Left hindlimb (tissue), 1 donor: ENCODE data around the gene COQ8A.
"Not testable (repeated sequence)": the region's sequence is repeated elsewhere in the genome, so short reads cannot be mapped to it uniquely, and the experiment has no call there.

Source experiments
- DNase-seq: peaks from one replicate; pipeline ENCODE4 v3.0.0-alpha.2; 2018

COQ8A gene

DNA sequence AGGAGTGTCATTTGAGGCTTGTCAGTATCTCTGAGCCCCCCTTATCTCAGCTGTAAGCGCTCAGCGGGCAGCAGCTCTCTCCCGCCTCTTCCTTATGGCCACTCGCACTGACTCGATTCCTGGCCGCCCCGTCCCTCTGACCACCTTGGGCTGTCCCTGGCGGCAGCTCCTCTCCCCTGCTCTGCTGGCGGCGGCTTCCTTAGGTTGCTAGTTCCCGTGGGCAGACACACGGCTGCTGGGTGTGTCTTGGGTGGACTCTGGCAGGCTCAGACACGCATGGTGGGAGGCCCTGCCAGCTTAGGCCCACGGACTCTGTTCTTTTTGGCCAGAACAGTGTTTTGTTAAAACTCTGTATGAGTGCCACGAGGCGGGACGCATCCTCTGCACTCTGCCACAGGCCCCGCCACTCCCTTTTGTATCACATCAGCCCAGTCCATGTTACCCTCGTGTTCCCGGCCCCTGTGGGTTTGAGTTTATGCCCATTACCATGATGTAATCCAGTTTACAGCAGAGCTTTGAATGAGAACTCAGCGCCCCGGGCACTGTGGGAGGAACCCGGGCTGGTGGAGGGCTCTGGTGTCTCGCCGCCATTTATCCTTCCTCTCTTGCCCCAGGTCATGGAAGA, 45.9 kb downstream of the COQ8A start:
- DNase-seq, result no peak

DNA sequence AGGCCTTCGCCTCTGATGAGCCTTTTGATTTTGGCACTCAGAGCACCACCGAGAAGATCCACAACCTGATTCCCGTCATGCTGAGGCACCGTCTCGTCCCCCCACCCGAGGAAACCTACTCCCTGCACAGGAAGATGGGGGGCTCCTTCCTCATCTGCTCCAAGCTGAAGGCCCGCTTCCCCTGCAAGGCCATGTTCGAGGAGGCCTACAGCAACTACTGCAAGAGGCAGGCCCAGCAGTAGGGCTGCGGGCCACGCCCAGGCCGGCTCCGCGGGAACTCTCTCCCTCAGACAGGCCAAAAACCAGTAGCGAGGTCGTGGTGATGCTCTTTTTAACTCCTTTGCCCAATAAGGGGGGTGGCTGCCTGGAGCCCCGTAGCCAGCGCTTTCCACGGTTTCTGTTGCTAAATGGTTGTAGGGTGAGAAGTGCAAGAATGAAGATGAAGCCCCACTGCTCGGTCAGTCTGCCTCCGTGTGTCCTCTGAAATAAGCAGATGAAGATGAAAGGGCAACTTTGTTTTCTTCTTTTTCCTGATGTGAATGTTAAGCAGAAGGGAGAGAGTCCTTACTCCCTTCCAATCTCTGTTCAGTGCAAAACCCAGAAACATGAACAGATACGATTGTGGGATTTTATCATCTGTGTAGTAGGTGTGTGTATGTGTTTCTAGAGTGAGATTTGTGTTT, 46.5 kb downstream of the COQ8A start:
- no peak for DNase-seq

DNA sequence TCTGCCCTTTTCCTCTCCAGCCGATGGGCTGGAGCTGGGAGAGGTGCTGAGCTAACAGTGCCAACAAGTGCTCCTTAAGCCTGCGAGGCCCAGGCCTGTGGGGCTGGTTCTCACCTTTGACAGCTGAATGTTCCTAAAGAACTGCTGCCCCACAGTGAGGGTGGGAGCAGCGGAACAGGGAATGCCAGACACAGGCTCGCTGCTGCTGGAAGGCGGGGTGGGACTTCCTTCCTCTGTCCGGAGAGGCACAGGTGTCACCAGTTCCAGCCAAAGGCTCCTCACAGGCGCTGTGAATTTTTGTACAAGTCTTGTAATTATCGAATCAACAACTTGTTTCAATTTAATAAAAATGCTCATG, 47.1 kb downstream of the COQ8A start:
- no peak for DNase-seq

DNA sequence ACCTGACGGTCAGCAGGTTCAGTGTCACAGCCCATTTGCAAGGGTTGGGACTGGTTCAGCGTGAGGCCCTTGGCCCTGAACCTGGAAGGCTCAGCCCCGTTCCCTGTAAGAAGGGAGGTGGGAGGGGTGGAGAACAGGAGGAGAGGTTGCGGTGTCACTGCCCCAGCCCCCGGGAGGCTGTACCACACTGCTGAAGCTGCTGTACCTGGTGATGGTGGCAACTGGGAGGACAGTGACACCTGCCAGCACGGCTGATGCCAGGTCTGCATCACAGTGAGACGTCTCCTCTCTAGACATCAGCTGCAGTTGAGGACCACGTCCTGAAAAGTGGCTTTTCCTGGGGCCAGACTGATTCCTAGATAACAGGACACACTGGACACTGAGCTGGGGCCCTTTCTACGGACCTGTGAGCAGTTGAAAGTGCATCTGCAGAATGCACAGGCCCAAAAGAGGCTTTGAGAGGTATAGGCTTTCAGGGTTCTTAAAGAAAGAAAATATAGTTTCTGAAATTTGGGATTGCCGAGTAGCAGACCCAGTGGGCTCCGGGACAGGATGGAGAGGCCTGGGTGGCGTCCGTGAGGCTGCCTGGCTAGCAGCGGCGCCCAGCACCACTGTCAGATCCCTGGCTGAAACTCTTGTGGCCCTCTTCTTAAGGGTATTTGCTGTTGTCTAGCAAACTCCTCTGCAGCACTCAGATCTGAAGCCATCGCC, 47.7 kb downstream of the COQ8A start:
- no peak for DNase-seq

DNA sequence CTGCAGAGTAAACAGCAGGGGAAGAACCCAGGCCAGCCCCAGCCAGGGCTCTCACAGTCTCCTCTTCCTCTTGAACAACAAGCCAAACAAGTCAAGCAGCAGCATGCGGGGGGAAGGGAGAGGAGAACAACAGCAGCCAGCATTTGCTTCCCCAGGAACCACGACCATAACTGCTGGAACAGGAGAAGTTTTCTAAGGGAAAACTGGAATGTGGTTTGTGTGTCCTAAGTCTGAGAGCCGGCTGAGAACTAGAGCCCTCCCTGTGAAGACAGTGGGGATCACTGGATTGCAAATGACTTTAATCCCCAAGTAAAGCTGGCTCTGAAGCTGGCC, 48.2 kb downstream of the COQ8A start:
- no peak for DNase-seq

DNA sequence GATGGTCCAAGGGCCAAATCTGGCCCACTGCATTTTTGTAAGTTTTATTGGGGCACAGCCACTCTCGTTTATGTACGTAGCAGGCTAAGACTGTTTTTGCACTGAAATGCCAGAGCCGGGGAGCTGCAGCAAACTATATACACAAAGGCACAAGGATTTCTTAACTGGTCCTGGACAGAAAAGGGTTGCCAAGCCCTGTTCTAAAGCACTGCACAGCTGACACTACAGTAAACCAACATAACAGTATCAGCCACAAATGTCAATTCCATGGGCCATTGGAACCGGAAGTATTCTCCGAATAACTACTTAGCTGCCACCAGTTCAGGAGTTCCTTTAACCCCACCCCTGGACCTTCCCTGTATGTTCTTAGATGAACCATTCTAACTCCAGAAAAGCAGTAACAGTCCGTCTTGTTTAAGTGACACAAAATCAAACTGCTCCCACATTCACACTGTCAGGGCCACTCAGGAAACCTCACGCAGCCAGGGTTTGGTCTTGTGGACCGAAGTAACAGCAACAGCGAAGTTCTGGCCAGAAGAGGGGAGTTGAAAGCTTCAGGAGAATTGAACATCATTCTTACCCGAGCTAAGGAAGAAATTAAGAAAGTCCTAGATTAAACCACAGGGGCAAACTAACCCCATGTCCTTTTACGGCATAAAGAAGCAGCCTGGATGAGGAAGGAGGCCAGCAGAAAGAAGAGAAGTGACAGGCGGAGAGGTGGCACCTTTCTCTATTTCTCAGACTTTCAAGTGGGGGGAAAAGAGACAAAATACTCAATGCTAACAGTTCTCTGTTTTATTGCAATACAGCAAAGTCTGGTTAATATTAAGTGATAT, 49.2 kb downstream of the COQ8A start:
- DNase-seq, result no peak

DNA sequence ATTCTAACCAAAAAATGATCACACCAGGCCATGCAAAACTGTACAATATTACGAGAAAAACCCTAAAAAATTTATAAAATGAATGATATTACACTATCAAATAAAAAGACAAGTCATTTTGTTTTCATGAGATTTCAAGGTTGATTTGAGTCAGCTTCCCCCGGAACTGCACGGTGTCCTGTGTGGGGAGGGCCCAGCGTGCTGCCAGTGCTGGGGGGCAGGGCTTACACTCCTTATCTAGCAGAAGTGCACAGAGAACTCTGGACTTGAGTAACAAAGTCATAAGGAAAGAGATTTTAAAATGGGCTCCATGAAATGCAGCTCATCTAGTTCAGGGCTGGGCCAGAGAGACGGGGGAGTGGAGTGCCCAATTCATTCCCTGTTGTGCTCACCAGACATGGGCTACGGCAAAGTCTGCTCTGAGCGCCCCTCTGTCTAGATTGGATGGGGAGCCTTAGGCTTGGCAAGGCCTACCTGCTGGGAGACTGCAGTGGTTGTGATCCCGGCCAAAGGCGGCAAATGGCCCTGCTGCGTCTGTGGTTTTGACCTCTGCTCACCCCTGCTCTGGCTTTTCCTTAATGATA, 50.1 kb downstream of the COQ8A start:
- no peak for DNase-seq

DNA sequence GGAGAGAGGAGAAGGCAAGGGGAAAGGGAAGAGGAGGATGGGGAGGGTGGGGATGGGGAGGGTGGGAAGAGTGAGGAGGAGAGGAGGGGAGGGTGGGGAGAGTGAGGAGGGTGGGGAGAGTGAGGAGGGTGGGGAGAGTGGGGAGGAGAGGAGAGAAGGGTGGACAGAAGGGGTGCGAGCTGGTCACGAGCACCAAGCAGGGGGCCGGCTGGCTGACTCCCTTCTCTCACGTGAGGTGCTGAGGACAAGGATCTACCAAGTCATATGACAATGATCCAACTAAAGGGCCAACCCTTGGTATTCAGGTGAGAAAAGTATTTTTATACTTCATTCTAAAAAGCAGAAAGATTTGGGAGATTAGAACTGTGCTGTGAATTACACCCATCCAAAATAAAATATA, 51.8 kb downstream of the COQ8A start:
- DNase-seq, result no peak

DNA sequence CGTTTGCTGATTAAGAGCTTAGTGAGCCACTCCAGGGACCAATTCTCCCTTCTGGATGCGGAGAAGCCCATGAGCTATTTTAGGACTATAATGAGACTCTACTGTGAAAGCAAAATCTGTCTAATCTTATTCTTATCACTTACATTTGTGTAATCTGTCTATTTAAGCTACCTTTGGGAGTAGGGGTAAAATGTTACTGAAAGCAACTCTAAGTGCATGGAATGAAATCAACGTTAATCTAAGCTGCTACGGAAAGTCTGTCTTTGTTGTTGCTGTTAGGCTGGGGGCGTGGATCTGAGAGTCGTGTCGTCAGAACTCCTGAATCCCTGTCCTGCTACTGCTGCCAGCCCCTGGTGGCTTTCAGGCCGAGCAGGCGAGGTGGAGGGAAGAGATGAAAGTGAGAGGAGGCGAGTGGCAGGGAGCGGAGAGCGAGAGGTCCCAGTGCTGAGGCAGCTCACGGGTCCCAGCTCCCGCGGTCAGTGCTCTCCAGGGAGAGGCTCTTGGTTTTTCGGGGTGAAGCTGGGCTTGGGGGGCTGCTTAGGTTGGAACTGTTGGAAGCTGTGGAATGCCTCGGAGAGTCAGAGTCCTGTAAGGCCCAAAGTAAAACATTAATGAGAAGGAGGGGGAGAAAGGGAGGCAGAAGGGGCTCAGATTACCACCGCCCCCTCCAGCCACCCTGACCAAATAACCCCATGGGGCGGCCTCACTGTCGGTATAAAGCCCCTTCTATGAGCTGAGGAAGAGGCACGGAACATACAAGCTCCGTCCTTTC, 53.9 kb downstream of the COQ8A start:
- no peak for DNase-seq

DNA sequence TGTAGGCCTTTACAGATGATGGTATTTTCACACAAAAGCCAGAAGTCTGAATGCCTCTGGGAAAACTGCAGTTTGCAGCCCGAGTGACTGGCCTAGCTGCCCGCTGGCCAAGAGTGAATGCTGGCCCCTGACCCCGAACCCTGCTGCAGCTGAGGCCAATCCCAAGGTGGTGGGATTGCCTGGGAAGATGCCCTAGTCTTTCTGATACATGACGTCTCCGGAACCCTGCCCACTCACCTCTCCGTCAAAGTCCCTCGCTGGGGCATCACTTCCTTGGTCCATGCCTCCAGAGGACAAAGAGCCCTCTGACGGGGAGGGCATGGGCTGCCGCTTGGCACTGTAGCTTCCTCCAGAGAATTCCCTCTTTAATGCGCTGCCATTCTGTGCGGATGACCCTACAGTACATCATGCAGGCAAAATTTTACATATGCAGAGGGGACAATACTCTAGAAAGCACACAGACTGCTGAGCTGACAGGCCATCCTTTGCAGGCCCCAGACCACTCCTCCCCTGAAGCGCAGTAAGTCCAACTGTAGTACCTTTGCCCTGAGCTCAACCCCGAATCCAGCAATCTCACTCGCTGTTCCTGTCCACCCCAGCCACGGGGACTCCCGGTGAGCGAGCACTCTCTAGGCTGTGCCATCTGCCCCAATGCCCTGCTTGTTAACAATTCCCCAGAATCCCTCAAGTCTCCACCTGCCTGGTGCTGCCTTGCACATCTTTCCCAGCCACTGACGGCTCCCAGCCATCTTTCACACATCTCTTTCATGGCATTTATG, 54.7 kb downstream of the COQ8A start:
- DNase-seq, result no peak

DNA sequence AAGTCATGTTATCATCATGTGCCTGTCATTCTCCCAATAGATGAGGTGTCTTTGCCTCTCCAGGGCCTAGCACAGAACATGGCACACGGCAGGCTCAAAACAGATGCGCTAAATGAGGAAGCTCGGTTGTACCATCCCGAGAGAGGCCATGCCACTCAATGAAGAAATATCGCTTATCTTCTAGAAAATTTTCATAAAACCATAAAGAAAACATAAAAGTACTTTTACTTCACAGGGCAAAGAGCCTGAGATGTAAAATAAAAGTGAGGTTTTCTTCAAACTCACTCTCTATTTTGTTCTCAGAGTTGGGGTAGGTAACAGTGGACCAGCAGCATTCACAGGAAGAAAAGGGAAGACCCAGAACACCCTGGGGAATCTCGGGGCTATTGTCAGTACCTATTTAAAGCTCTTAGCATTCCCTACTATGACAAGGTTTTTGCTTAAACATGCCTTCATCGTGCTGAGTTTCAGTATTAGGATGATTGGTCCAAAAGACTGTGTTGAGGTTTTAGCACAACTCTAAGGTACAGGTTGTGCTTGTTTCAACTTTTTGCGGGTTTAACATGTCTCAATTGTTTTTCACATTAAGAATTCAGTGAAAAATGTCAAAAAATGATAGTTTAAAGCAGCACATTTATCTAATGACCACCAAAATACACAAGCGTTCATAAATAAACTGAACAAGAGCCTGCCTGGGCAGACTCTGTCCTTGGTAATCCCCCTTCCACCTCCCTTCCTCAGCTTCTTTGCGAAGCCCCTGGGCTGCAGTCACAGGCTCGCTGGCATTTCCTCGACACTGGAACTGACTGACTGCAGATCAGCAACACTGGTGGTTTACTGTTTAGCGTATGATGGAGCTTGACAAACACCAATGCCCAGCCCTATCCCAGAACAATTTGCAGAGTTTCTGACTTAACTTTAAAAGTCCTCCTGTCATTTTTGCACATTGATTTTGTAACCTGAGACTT, 55.6 kb downstream of the COQ8A start:
- no peak for DNase-seq

DNA sequence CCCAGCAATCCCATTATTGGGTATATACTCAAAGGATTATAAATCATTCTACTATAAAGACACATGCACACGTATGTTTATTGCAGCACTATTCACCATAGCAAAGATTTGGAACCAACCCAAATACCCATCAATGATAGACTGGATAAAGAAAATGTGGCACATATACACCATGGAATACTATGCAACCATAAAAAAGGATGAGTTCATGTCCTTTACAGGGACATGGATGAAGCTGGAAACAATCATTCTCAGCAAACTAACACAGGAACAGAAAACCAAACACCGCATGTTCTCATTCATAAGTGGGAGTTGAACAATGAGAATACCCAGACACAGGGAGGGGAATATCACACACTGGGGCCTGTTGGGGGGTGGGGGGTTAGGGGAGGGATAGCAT, 59.5 kb downstream of the COQ8A start:
- DNase-seq, result not testable (repeated sequence)

DNA sequence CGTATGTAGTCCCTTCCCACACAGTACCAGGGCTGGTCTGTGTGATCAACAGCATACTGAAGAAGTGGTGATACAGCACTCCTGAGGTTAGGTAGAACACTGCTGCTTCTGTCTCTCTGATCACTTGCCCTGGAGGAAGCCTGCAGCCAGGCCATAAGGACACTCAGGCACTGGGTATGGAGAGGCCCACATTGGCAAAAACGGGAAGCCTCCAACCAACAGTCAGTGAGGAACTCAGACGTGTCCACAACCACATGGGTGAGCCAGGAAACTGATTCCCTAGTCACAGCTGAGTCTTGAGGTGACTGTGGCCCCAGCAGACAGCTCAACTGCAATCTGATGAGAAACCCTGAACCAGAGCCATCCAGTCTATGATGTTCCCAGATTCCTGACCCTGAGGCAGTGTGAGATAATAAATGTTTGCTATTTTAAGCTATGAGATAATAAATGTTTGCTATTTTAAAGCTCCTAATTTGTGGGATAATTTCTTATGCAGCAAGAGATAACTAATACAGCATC, 62.5 kb downstream of the COQ8A start:
- DNase-seq, result no peak

DNA sequence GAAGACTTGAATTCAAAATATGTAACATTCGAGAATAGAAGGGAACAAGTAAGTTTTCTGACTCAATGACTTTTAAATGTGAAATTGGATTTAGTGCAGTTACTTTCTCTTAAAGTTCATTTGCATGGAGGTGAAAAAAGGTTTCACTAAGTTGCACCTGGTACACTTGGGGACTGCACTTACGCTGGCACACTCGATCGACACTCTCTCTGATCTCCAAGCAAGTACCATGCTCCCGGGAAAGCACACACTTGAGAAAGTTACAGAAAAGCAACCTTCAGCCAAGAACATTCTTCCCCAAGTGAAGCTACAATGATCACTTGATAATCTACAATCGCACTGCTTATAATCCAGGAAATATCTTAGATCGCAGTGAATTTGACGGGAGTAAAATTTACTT, 63.1 kb downstream of the COQ8A start:
- no peak for DNase-seq

DNA sequence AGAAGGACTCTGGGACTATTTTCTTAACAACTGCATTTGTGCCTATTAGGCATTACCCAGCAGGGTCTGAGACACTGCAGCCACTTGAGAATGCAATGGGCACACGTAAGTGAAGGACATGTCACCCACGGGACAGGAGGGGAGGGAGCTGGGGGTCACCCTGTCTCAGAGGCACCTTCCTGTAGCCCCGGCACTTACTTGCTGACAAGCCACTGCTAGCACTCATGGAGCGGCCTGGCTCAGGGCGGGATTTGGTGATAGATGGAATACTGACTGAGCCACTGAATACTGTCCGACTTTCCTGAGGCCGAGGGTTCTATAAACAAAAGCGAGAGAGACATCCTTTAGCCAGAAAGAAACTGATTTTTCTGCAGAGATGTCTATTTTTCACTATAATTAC, 64.7 kb downstream of the COQ8A start:
- no peak for DNase-seq

DNA sequence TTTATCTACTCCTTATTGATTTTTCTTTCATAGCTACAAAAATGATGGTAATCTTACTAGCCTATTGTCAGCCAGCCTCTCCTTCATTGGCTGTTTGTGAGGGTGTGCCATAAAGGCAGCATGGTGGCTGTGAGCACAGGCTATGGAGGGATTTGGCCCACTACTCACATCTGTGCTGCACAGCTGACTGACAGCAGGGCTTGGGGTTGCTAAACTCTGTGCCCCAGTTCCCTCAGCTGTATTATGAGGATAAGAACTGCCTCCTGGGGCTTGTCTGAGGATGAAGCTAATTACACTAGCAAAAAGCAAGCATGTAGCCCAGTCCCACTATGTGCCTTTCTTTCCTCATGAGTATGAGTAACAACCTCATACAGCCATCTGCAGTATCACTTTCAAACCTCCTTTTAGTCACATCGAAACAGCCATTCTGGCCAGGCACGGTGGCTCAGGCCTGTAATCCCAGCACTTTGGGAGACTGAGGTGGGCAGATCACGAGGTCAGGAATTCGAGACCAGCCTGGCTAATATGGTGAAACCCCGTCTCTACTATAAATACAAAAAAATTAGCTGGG, 66.2 kb downstream of the COQ8A start:
- no peak for DNase-seq

DNA sequence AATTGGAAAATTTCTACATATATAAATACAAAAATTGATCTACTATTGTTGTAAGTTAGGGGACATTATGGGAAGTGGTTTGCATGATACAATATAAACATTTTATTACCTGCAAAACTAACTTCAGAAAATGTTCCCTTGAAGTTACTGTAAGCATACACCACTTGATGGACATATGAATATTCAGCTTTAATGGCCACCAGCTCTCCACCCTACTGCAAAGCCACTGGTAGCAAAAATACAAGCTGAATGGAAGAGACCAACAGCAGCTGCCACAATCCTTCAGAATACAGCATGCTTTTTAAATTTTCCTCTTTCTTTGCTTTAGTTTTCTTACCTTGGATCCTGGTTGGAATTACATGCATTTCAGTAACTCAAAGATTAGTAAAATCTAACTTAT, 69.8 kb downstream of the COQ8A start:
- no peak for DNase-seq

DNA sequence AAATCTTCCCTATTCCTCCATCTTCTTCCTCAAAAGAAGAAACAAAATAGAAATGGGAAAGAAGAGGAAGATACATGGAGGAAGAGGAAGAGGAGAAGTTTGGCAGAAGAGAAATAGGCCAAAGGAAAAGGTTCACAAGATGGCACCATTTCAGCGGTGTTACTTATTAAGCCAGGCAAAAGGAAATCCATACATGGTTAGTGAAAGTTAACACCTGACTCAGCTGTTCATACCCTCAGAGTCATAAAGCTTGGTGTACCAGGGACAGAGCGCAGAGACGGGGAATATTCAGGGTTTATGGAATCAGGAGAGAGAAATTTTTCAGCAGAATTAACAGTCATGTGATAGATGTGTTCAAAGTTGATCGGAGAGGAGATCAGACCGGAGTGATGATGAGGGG, 70.6 kb downstream of the COQ8A start:
- no peak for DNase-seq

DNA sequence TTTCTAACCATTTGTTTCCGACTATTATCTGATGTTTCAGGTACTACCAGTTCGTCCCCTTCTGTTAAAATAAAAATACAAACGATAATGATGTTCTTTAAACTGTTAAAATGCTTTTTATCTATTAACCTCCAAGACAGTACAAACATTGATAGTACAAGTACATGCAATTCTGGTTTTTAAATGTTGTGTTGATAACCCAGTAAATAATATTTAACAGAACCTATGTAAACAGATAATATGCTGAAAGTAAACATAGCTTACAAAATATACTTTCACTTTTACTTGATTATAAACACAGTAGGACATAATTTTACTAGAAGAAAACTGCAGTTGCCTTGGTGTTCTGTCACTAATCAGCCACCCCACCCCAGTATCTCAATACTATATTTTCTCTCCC, 76.9 kb downstream of the COQ8A start:
- DNase-seq, result no peak

DNA sequence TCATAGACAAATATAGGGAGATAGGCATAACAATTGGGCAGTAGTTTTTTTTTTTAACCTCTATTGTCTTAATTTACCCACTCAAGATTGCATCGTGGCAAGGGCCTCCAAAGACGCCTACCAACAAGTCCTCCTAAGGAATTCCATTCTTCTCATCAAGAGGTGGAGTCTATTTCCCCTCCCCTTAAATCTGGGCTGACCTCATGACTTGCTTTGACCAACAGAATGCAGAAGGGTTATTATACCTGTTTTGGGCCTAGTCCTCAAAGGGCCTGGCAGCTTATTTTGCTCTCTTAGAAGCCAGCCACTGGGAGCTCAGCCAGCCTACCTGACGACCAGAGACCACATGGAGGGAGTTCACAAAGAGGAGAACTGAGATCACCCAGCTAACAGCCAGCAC, 92.3 kb downstream of the COQ8A start:
- DNase-seq, result no peak
